ENCODE results near the gene C19orf53. TPM values are rescaled to one million over a fixed set of nuclear protein-coding genes. Genes with fewer than 3 reads are reported as not detected.

Gene C19orf53
- total and polyA plus RNA-seq, 9 of the 15 experiments (the other 6 are each of a cell fraction or from before 2014, with no cell fraction given) = 98.5 to 441 (median 164) TPM

GRCh38 chr19:13748169-13748828 is 26.0 kb upstream of the C19orf53 start (continued):
- no peak for TF ChIP-seq NFE2L1 (tag; IDR thresholded peaks at IDR 0.05; ENCODE audit: borderline replicate concordance, low read depth)
- TF ChIP-seq SMAD2 (IDR thresholded peaks at IDR 0.05; ENCODE audit: low read depth, low read length) = no peak
- no peak for TF ChIP-seq GTF2F1 (IDR thresholded peaks at IDR 0.05; ENCODE audit: low read depth, low read length)
- no peak for TF ChIP-seq TFAM (CRISPR knock-in tag; conservative IDR thresholded peaks at IDR 0.05)
- TF ChIP-seq ELK1 (CRISPR knock-in tag; IDR thresholded peaks at IDR 0.05) = no peak
- TF ChIP-seq ATF7 (IDR thresholded peaks at IDR 0.05) = no peak
- no peak for TF ChIP-seq EP400 (IDR thresholded peaks at IDR 0.05)
- TF ChIP-seq ZNF253 (CRISPR knock-in tag; conservative IDR thresholded peaks at IDR 0.05) = no peak
- TF ChIP-seq ZNF212 (CRISPR knock-in tag; IDR thresholded peaks at IDR 0.05) = no peak
- TF ChIP-seq ZNF280A (IDR thresholded peaks at IDR 0.05; ENCODE audit: low read depth, partially characterized antibody) = no peak
- no peak for TF ChIP-seq PRPF4 (IDR thresholded peaks at IDR 0.05; ENCODE audit: insufficient read depth, low read depth, low read length, poor library complexity, severe bottlenecking)
- no peak for TF ChIP-seq ZNF347 (CRISPR knock-in tag; IDR thresholded peaks at IDR 0.05; ENCODE audit: low read depth)
- no peak for TF ChIP-seq ZNF76 (CRISPR knock-in tag; IDR thresholded peaks at IDR 0.05; ENCODE audit: borderline replicate concordance)
- TF ChIP-seq NR3C1 (CRISPR knock-in tag; IDR thresholded peaks at IDR 0.05) = no peak
- TF ChIP-seq ZBTB5 (IDR thresholded peaks at IDR 0.05) = no peak
- TF ChIP-seq MIER1 (IDR thresholded peaks at IDR 0.05; ENCODE audit: low read depth) = no peak
- TF ChIP-seq GTF2B (IDR thresholded peaks at IDR 0.05; ENCODE audit: extremely low read depth, insufficient read length) = no peak
- TF ChIP-seq DMBX1 (CRISPR knock-in tag; IDR thresholded peaks at IDR 0.05; ENCODE audit: borderline replicate concordance) = no peak
- TF ChIP-seq ZNF699 (CRISPR knock-in tag; IDR thresholded peaks at IDR 0.05; ENCODE audit: insufficient replicate concordance) = no peak
- TF ChIP-seq TAF15 (IDR thresholded peaks at IDR 0.05; ENCODE audit: low read depth, low read length) = no peak
- 0 out of 2 replicates have a peak, but pooled peaks have one; percentile 30 for TF ChIP-seq ZNF511 (CRISPR knock-in tag; IDR thresholded peaks at IDR 0.05)
- no peak for TF ChIP-seq LCOR (CRISPR knock-in tag; IDR thresholded peaks at IDR 0.05)
- no peak for TF ChIP-seq STAT5A (IDR thresholded peaks at IDR 0.05; ENCODE audit: borderline replicate concordance, low read length)
- TF ChIP-seq ZNF717 (CRISPR knock-in tag; IDR thresholded peaks at IDR 0.05) = no peak

Data from K562 (cell line).